HCT116 (cell line): ENCODE data around the gene MYH14. TPM values are rescaled to one million over a fixed set of nuclear protein-coding genes. Genes with fewer than 3 reads are reported as not detected.

ENCODE experiments used
- ATAC-seq: fragments of 200-7000 bp; cut with Tn5 transposase; 2 replicates; pipeline ENCODE4 v1.9.1; 2020; ENCODE audit warnings: mild to moderate bottlenecking, moderate library complexity
- BruUV-seq: library from RNA; stranded (reverse); fragments of 400-500 nt; replicated peaks from 2 replicates; lab custom pipeline; 2021; lab: Mats Ljungman, UMichigan
- CTCF ChIA-PET: fragments of 300-600 bp; sonication (Branson Sonifier 250); formaldehyde crosslinking; loops from one replicate; lab custom pipeline; 2021; ENCODE audit warnings: antibody characterized with exemption; lab: Charles Lee
- POLR2A ChIA-PET: fragments of 300-600, 350-600 bp; sonication (Branson Sonifier 250); formaldehyde crosslinking; loops from one replicate; lab custom pipeline; 2021; ENCODE audit warnings: antibody characterized with exemption; lab: Charles Lee
- RAD21 ChIA-PET, 2 experiments: fragments of 300-600 bp; sonication (Branson Sonifier 250); formaldehyde crosslinking; loops; one replicate each; lab custom pipeline; 2023; ENCODE audit warnings: low total read pairs in 2 of 2; ENCODE audit not compliant: uncharacterized antibody in 2 of 2, unreplicated experiment in 2 of 2, low non-redundant PET in 1 of 2; lab: Charles Lee
- DNase-seq: peaks from one replicate; pipeline ENCODE4 v3.0.0-alpha.2; 2010; ENCODE audit warnings: low read depth, low spot score
- H2AFZ ChIP-seq: fragments of 200-600 bp; shearing (Covaris generic), sonication (generic); 2 replicates; pipeline ENCODE4 v1.6.1; 2017; ENCODE audit warnings: low read depth, mixed run types, mixed read lengths, antibody characterized with exemption, low read length; ENCODE audit not compliant: poor library complexity, severe bottlenecking
- H3K27ac ChIP-seq: 2 replicates; pipeline ENCODE4 v1.5.1; 2012; ENCODE audit warnings: low read depth, low read length
- H3K27me3 ChIP-seq: fragments of 200-600 bp; sonication (generic); 2 replicates; pipeline ENCODE4 v1.6.1; 2016; ENCODE audit warnings: mixed run types, low read length, mixed read lengths; ENCODE audit not compliant: insufficient read depth
- H3K36me3 ChIP-seq, 2 experiments: fragments of 200-500 bp in 1 of 2; fragments of 200-600 bp in 1 of 2; sonication (Bioruptor generic) in 1 of 2; sonication (generic) in 1 of 2; 2 replicates each; pipeline versions ENCODE4 v1.5.1 to v1.6.1; 2014 to 2016; ENCODE audit warnings: low read length in 2 of 2, inconsistent platforms in 1 of 2, mixed read lengths in 1 of 2, mixed run types in 1 of 2; ENCODE audit not compliant: insufficient read depth in 2 of 2, control insufficient read depth in 1 of 2
- H3K4me1 ChIP-seq, 2 experiments: fragments of 200-600 bp in 1 of 2; sonication (generic) in 1 of 2; 2 replicates each; pipeline versions ENCODE4 v1.5.1 to v1.6.1; 2012 to 2017; ENCODE audit warnings: low read length in 2 of 2, inconsistent platforms in 1 of 2, mild to moderate bottlenecking in 1 of 2, mixed read lengths in 1 of 2, mixed run types in 1 of 2, moderate library complexity in 1 of 2; ENCODE audit not compliant: insufficient read depth in 2 of 2, control insufficient read depth in 1 of 2
- H3K4me2 ChIP-seq: fragments of 200-600 bp; sonication (generic); 2 replicates; pipeline ENCODE4 v1.6.1; 2017; ENCODE audit warnings: mixed run types, low read length, mixed read lengths
- H3K4me3 ChIP-seq, 2 experiments: fragments of 200-600 bp in 1 of 2; sonication (generic) in 1 of 2; replicated peaks in 1 of 2; 2 replicates each; pipeline ENCODE4 v1.5.1; 2011 to 2016; ENCODE audit warnings: low read length in 2 of 2, control low read depth in 1 of 2, low read depth in 1 of 2, mild to moderate bottlenecking in 1 of 2, mixed read lengths in 1 of 2, mixed run types in 1 of 2
- H3K79me2 ChIP-seq: fragments of 200-600 bp; sonication (generic); 2 replicates; pipeline ENCODE4 v1.6.1; 2017; ENCODE audit warnings: mild to moderate bottlenecking, mixed run types, low read length, moderate library complexity, mixed read lengths; ENCODE audit not compliant: insufficient read depth
- H3K9ac ChIP-seq: fragments of 200-600 bp; sonication (generic); 2 replicates; pipeline ENCODE4 v1.6.1; 2016; ENCODE audit warnings: low read length, mixed read lengths
- H3K9me2 ChIP-seq: fragments of 200-600 bp; sonication (generic), shearing (Covaris generic); 2 replicates; pipeline ENCODE4 v1.6.1; 2017; ENCODE audit warnings: mixed run types, mild to moderate bottlenecking, moderate library complexity; ENCODE audit not compliant: insufficient read depth
- H3K9me3 ChIP-seq, 2 experiments: fragments of 200-500 bp in 1 of 2; fragments of 200-600 bp in 1 of 2; sonication (Bioruptor generic) in 1 of 2; sonication (generic) in 1 of 2; 2 replicates each; pipeline ENCODE4 v1.6.1; 2014 to 2017; ENCODE audit warnings: low read length in 2 of 2, mixed read lengths in 2 of 2, inconsistent platforms in 1 of 2, low read depth in 1 of 2, mild to moderate bottlenecking in 1 of 2, mixed run types in 1 of 2, moderate library complexity in 1 of 2; ENCODE audit not compliant: control insufficient read depth in 1 of 2, insufficient read depth in 1 of 2
- H4K20me1 ChIP-seq: fragments of 200-600 bp; sonication (generic), shearing (Covaris generic); 2 replicates; pipeline ENCODE4 v1.6.1; 2017; ENCODE audit warnings: mixed run types, mild to moderate bottlenecking, moderate library complexity; ENCODE audit not compliant: insufficient read depth
- ATF3 ChIP-seq: IDR thresholded peaks from 2 replicates; pipeline ENCODE4 v1.6.1; 2012
- CBX3 ChIP-seq: IDR thresholded peaks from 2 replicates; pipeline ENCODE4 v1.6.1; 2012; ENCODE audit warnings: low read depth
- ELF1 ChIP-seq: IDR thresholded peaks from 2 replicates; pipeline ENCODE4 v1.6.1; 2012; ENCODE audit warnings: low read depth, borderline replicate concordance
- EZH2 ChIP-seq: fragments of 200-600 bp; sonication (generic); IDR thresholded peaks from 2 replicates; pipeline ENCODE4 v1.6.1; 2017; ENCODE audit warnings: antibody characterized with exemption, mixed run types
- EZH2phosphoT487 ChIP-seq: fragments of 200-600 bp; IDR thresholded peaks from 2 replicates; pipeline ENCODE4 v1.6.1; 2018; ENCODE audit warnings: antibody characterized with exemption, borderline replicate concordance
- JUND ChIP-seq: IDR thresholded peaks from 2 replicates; pipeline ENCODE4 v1.6.1; 2012
- POLR2A ChIP-seq: IDR thresholded peaks from 2 replicates; pipeline ENCODE4 v1.7.0; 2011; ENCODE audit warnings: borderline replicate concordance; ENCODE audit not compliant: insufficient read depth, insufficient read length; ENCODE audit errors: extremely low read depth
- SIN3A ChIP-seq: IDR thresholded peaks from 2 replicates; pipeline ENCODE4 v1.6.1; 2012; ENCODE audit warnings: low read depth
- SP1 ChIP-seq: IDR thresholded peaks from 2 replicates; pipeline ENCODE4 v1.6.1; 2012; ENCODE audit warnings: low read depth
- SRF ChIP-seq: IDR thresholded peaks from 2 replicates; pipeline ENCODE4 v1.6.1; 2012; ENCODE audit warnings: low read depth
- TCF7L2 ChIP-seq: IDR thresholded peaks from 2 replicates; pipeline ENCODE4 v1.7.0; 2011; ENCODE audit warnings: borderline replicate concordance, inconsistent platforms; ENCODE audit not compliant: insufficient read depth, insufficient read length; ENCODE audit errors: extremely low read depth
- YY1 ChIP-seq: IDR thresholded peaks from 2 replicates; pipeline ENCODE4 v1.6.1; 2011; ENCODE audit warnings: low read length, low read depth, moderate library complexity, mild to moderate bottlenecking; ENCODE audit not compliant: insufficient replicate concordance; ENCODE audit errors: extremely low read depth
- ZFX ChIP-seq: fragments of 450-650 bp; IDR thresholded peaks from 2 replicates; pipeline ENCODE4 v1.6.1; 2017
- ZNF274 ChIP-seq: fragments of 200-500 bp; sonication (Bioruptor generic); IDR thresholded peaks from 2 replicates; pipeline ENCODE4 v1.6.1; 2014; ENCODE audit warnings: mild to moderate bottlenecking, low read depth, low read length, inconsistent platforms
- intact Hi-C: fragments of 100-400 bp; cut with micrococcal nuclease; formaldehyde crosslinking; loops from 2 replicates; pipeline ENCODE4 v1.10.0; 2022
- total RNA-seq: library from RNA; stranded (reverse); gene quantifications from one replicate; pipeline ENCODE4 v1.2.1, GENCODE V29; 2021; ENCODE audit not compliant: unreplicated experiment
- TF ChIP-seq, protein P1 (sequence below): IDR thresholded peaks from 2 replicates; pipeline ENCODE4 v1.6.1; 2012
- TF ChIP-seq, protein P2 (sequence below): IDR thresholded peaks from 2 replicates; pipeline ENCODE4 v1.6.1; 2012; ENCODE audit warnings: low read depth

The MYH14 gene
- total RNA-seq, 1 experiment from 2014 or later: 60.1 TPM

- H3K9me2 ChIP-seq: no peaks in the 10 kb centered on the region
- no peak for ATAC-seq
- no peaks in the 10 kb centered on the region for H3K4me1 ChIP-seq
- ChIA-PET POLR2A (no interaction called here), RAD21 (no interaction called here), CTCF (no interaction called here)
- no peak overlapping the region for H3K4me2 ChIP-seq
- H3K27me3 ChIP-seq: peaks cover 8% of the 10 kb centered on the region; the same call in 1 of the 2 replicates
- H3K79me2 ChIP-seq: no peaks in the 10 kb centered on the region
- no peak overlapping the region for H3K4me3 ChIP-seq
- H3K9me3 ChIP-seq: no peaks in the 10 kb centered on the region
- H3K36me3 ChIP-seq: no peaks in the 10 kb centered on the region
- DNase-seq: no peak
- BruUV-seq: no TSS peak
- H4K20me1 ChIP-seq: no peaks in the 10 kb centered on the region
- H3K9ac ChIP-seq: no peak overlapping the region
- no peak overlapping the region for H3K27ac ChIP-seq
- H2AFZ ChIP-seq: no peak overlapping the region
- intact Hi-C loops: no loop called here
- TF ChIP-seq, protein P1, sequence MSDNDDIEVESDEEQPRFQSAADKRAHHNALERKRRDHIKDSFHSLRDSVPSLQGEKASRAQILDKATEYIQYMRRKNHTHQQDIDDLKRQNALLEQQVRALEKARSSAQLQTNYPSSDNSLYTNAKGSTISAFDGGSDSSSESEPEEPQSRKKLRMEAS: no peak
Observed at GRCh38 chr19:50190439-50190891, 13.0 kb upstream of the MYH14 start.

GRCh38 chr19:50191216-50191615, 12.2 kb upstream of the MYH14 start:
- RAD21 ChIA-PET: no interaction called here
- intact Hi-C loops: no loop called here
- BruUV-seq: no TSS peak
- Histone ChIP-seq H3K4me2 (no peak overlapping the region), H3K9ac (no peak overlapping the region), H2AFZ (no peak overlapping the region), H3K9me2 (no peaks in the 10 kb centered on the region), H3K9me3 (no peaks in the 10 kb centered on the region), H3K27ac (no peak overlapping the region), H3K27me3 (peaks cover 14% of the 10 kb centered on the region; the same call in 1 of the 2 replicates), H3K79me2 (no peaks in the 10 kb centered on the region), H4K20me1 (no peaks in the 10 kb centered on the region), H3K4me1 (no peaks in the 10 kb centered on the region), H3K36me3 (no peaks in the 10 kb centered on the region), H3K4me3 (no peak overlapping the region)
- CTCF ChIA-PET: no interaction called here
- DNase-seq (no peak), ATAC-seq (no peak)
- POLR2A ChIA-PET: no interaction called here
- TF ChIP-seq YY1 (no peak), CBX3 (no peak), ZFX (no peak), ZNF274 (no peak), TCF7L2 (no peak), EZH2 (no peak), POLR2A (no peak), ATF3 (no peak), ELF1 (no peak), EZH2phosphoT487 (no peak), SRF (no peak), JUND (no peak), SIN3A (no peak), SP1 (no peak)
- TF ChIP-seq, protein P2, sequence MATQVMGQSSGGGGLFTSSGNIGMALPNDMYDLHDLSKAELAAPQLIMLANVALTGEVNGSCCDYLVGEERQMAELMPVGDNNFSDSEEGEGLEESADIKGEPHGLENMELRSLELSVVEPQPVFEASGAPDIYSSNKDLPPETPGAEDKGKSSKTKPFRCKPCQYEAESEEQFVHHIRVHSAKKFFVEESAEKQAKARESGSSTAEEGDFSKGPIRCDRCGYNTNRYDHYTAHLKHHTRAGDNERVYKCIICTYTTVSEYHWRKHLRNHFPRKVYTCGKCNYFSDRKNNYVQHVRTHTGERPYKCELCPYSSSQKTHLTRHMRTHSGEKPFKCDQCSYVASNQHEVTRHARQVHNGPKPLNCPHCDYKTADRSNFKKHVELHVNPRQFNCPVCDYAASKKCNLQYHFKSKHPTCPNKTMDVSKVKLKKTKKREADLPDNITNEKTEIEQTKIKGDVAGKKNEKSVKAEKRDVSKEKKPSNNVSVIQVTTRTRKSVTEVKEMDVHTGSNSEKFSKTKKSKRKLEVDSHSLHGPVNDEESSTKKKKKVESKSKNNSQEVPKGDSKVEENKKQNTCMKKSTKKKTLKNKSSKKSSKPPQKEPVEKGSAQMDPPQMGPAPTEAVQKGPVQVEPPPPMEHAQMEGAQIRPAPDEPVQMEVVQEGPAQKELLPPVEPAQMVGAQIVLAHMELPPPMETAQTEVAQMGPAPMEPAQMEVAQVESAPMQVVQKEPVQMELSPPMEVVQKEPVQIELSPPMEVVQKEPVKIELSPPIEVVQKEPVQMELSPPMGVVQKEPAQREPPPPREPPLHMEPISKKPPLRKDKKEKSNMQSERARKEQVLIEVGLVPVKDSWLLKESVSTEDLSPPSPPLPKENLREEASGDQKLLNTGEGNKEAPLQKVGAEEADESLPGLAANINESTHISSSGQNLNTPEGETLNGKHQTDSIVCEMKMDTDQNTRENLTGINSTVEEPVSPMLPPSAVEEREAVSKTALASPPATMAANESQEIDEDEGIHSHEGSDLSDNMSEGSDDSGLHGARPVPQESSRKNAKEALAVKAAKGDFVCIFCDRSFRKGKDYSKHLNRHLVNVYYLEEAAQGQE: no peak
- TF ChIP-seq, protein P1: no peak
